ENCODE data around the gene SCUBE1. TPM values are rescaled to one million over a fixed set of nuclear protein-coding genes. Genes with fewer than 3 reads are reported as not detected.

The SCUBE1 gene
- total and polyA plus RNA-seq, 2 experiments from 2014 or later: not detected

GRCh38 chr22:43377548-43377895 is 34.4 kb upstream of the SCUBE1 start:
- DNase-seq: peak; percentile 24
- no peak overlapping the region for H2AFZ ChIP-seq
- H3K9me2 ChIP-seq (ENCODE audit: insufficient read depth): no peaks in the 10 kb centered on the region
- H3K27me3 ChIP-seq (replicated peaks; ENCODE audit: insufficient read depth): peaks cover 48% of the 10 kb centered on the region
- no peak overlapping the region for H3K27ac ChIP-seq
- no peaks in the 10 kb centered on the region for H3F3A ChIP-seq (ENCODE audit: insufficient read depth)
- no peaks in the 10 kb centered on the region for H3K9me3 ChIP-seq (ENCODE audit: low read depth)
- H3K4me1 ChIP-seq (ENCODE audit: insufficient read depth): no peaks in the 10 kb centered on the region
- H3K4me3 ChIP-seq: no peak overlapping the region
- 43 to 44% methylated on average over 10 of the region's 10 CpGs for WGBS, 2 experiments (ENCODE audit: low coverage in 1 of 2, low lambda C conversion rate in 2 of 2, missing lambda C conversion rate in 2 of 2)
- no peaks in the 10 kb centered on the region for H3K79me2 ChIP-seq (ENCODE audit: insufficient read depth)
- no peaks in the 10 kb centered on the region for H4K20me1 ChIP-seq (ENCODE audit: insufficient read depth)
- no peaks in the 10 kb centered on the region for H3K36me3 ChIP-seq (ENCODE audit: low read depth)
- no peak overlapping the region for H3K9ac ChIP-seq
- no peak overlapping the region for H3K4me2 ChIP-seq (ENCODE audit: unreplicated experiment)
- TF ChIP-seq EZH2 (IDR thresholded peaks at IDR 0.05; ENCODE audit: insufficient read depth, poor library complexity, severe bottlenecking) (no peak), EZH2phosphoT487 (IDR thresholded peaks at IDR 0.05; ENCODE audit: insufficient read depth, low read depth) (no peak)
- in situ Hi-C loops (cut with MboI): no loop called here

- Histone ChIP-seq H3K79me2 (ENCODE audit: insufficient read depth) (no peaks in the 10 kb centered on the region), H3K27ac (no peak overlapping the region), H4K20me1 (ENCODE audit: insufficient read depth) (no peaks in the 10 kb centered on the region), H3K9me2 (ENCODE audit: insufficient read depth) (no peaks in the 10 kb centered on the region), H3K9ac (no peak overlapping the region), H3K4me2 (ENCODE audit: unreplicated experiment) (no peak overlapping the region), H3K36me3 (ENCODE audit: low read depth) (no peaks in the 10 kb centered on the region), H3K4me3 (no peak overlapping the region), H2AFZ (no peak overlapping the region), H3F3A (ENCODE audit: insufficient read depth) (no peaks in the 10 kb centered on the region), H3K4me1 (ENCODE audit: insufficient read depth) (no peaks in the 10 kb centered on the region), H3K9me3 (ENCODE audit: low read depth) (no peaks in the 10 kb centered on the region), H3K27me3 (replicated peaks; ENCODE audit: insufficient read depth) (peaks cover 43% of the 10 kb centered on the region)
- TF ChIP-seq EZH2phosphoT487 (IDR thresholded peaks at IDR 0.05; ENCODE audit: insufficient read depth, low read depth): no peak
- TF ChIP-seq EZH2 (IDR thresholded peaks at IDR 0.05; ENCODE audit: insufficient read depth, poor library complexity, severe bottlenecking): no peak
- in situ Hi-C loops (cut with MboI): no loop called here
- WGBS, 2 experiments (ENCODE audit: low coverage in 1 of 2, low lambda C conversion rate in 2 of 2, missing lambda C conversion rate in 2 of 2): 52 to 54% methylated on average over 15 of the region's 15 CpGs
- DNase-seq: no peak
Observed at GRCh38 chr22:43376765-43377547, 33.8 kb upstream of the SCUBE1 start.

- no peak overlapping the region for H3K4me3 ChIP-seq
- 15 to 23% methylated on average over 4 of the region's 4 CpGs for WGBS, 2 experiments (ENCODE audit: low coverage in 1 of 2, low lambda C conversion rate in 2 of 2, missing lambda C conversion rate in 2 of 2)
- H3K9me3 ChIP-seq (ENCODE audit: low read depth): no peaks in the 10 kb centered on the region
- H4K20me1 ChIP-seq (ENCODE audit: insufficient read depth): no peaks in the 10 kb centered on the region
- no peak overlapping the region for H3K27ac ChIP-seq
- H3K9me2 ChIP-seq (ENCODE audit: insufficient read depth): no peaks in the 10 kb centered on the region
- H3K27me3 ChIP-seq (replicated peaks; ENCODE audit: insufficient read depth): peaks cover 38% of the 10 kb centered on the region
- no peaks in the 10 kb centered on the region for H3K36me3 ChIP-seq (ENCODE audit: low read depth)
- H3F3A ChIP-seq (ENCODE audit: insufficient read depth): no peaks in the 10 kb centered on the region
- in situ Hi-C loops (cut with MboI): no loop called here
- peak; percentile 63 for DNase-seq
- H2AFZ ChIP-seq: no peak overlapping the region
- H3K4me1 ChIP-seq (ENCODE audit: insufficient read depth): no peaks in the 10 kb centered on the region
- TF ChIP-seq EZH2 (IDR thresholded peaks at IDR 0.05; ENCODE audit: insufficient read depth, poor library complexity, severe bottlenecking) (no peak), EZH2phosphoT487 (IDR thresholded peaks at IDR 0.05; ENCODE audit: insufficient read depth, low read depth) (no peak)
- H3K4me2 ChIP-seq (ENCODE audit: unreplicated experiment): no peak overlapping the region
- H3K79me2 ChIP-seq (ENCODE audit: insufficient read depth): no peaks in the 10 kb centered on the region
- H3K9ac ChIP-seq: no peak overlapping the region
Observed at GRCh38 chr22:43375951-43376455, 32.8 kb upstream of the SCUBE1 start.

- Histone ChIP-seq H4K20me1 (ENCODE audit: insufficient read depth) (no peaks in the 10 kb centered on the region), H3K79me2 (ENCODE audit: insufficient read depth) (no peaks in the 10 kb centered on the region), H3K27me3 (replicated peaks; ENCODE audit: insufficient read depth) (peaks cover 24% of the 10 kb centered on the region), H3K36me3 (ENCODE audit: low read depth) (no peaks in the 10 kb centered on the region), H3K9ac (no peak overlapping the region), H3K4me2 (ENCODE audit: unreplicated experiment) (no peak overlapping the region), H3K4me3 (no peak overlapping the region), H3K9me3 (ENCODE audit: low read depth) (no peaks in the 10 kb centered on the region), H3K27ac (no peak overlapping the region), H3F3A (ENCODE audit: insufficient read depth) (no peaks in the 10 kb centered on the region), H2AFZ (no peak overlapping the region), H3K4me1 (ENCODE audit: insufficient read depth) (no peaks in the 10 kb centered on the region), H3K9me2 (ENCODE audit: insufficient read depth) (no peaks in the 10 kb centered on the region)
- in situ Hi-C loops (cut with MboI): no loop called here
- no peak for DNase-seq
- TF ChIP-seq EZH2 (IDR thresholded peaks at IDR 0.05; ENCODE audit: insufficient read depth, poor library complexity, severe bottlenecking) (no peak), EZH2phosphoT487 (IDR thresholded peaks at IDR 0.05; ENCODE audit: insufficient read depth, low read depth) (no peak)
- 7 to 9% methylated on average over 9 of the region's 9 CpGs for WGBS, 2 experiments (ENCODE audit: low coverage in 1 of 2, low lambda C conversion rate in 2 of 2, missing lambda C conversion rate in 2 of 2)
Observed at GRCh38 chr22:43370036-43370435, 26.9 kb upstream of the SCUBE1 start.

Data from GM23248 (cell line).